GM06990 (cell line): ENCODE results near the gene PKHD1.

ENCODE experiments used
- DNase-seq: peaks from one replicate; pipeline ENCODE4 v3.0.0-alpha.2; 2011; ENCODE audit not compliant: insufficient read length; ENCODE audit errors: extremely low read depth
- H3K27me3 ChIP-seq: replicated peaks from 2 replicates; pipeline ENCODE4 v1.6.0; 2011; ENCODE audit warnings: low read length; ENCODE audit not compliant: control insufficient read depth, insufficient read depth
- H3K36me3 ChIP-seq: 2 replicates; pipeline ENCODE4 v1.5.1; 2011; ENCODE audit warnings: low read length; ENCODE audit not compliant: control insufficient read depth, insufficient read depth
- H3K4me3 ChIP-seq: replicated peaks from 2 replicates; pipeline ENCODE4 v1.5.1; 2011; ENCODE audit warnings: low read depth, mild to moderate bottlenecking, control low read depth, low read length
- TF ChIP-seq, protein P1 (sequence below): IDR thresholded peaks from 2 replicates; pipeline ENCODE4 v1.5.1; 2011; ENCODE audit warnings: low read length, control low read depth, mild to moderate bottlenecking, inconsistent platforms; ENCODE audit not compliant: insufficient read depth, poor library complexity, severe bottlenecking

The PKHD1 gene, protein sequence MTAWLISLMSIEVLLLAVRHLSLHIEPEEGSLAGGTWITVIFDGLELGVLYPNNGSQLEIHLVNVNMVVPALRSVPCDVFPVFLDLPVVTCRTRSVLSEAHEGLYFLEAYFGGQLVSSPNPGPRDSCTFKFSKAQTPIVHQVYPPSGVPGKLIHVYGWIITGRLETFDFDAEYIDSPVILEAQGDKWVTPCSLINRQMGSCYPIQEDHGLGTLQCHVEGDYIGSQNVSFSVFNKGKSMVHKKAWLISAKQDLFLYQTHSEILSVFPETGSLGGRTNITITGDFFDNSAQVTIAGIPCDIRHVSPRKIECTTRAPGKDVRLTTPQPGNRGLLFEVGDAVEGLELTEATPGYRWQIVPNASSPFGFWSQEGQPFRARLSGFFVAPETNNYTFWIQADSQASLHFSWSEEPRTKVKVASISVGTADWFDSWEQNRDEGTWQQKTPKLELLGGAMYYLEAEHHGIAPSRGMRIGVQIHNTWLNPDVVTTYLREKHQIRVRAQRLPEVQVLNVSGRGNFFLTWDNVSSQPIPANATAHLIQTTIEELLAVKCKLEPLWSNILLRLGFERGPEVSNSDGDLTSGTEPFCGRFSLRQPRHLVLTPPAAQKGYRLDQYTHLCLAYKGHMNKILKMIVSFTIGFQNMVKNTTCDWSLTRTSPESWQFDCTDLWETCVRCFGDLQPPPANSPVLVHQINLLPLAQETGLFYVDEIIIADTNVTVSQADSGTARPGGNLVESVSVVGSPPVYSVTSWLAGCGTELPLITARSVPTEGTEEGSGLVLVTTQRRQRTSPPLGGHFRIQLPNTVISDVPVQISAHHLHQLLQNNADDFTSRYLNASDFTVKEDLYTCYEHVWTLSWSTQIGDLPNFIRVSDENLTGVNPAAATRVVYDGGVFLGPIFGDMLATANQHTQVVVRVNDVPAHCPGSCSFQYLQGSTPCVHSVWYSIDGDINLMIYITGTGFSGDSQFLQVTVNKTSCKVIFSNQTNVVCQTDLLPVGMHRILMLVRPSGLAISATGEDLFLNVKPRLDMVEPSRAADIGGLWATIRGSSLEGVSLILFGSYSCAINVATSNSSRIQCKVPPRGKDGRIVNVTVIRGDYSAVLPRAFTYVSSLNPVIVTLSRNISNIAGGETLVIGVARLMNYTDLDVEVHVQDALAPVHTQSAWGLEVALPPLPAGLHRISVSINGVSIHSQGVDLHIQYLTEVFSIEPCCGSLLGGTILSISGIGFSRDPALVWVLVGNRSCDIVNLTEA (N-terminal part only)

DNA sequence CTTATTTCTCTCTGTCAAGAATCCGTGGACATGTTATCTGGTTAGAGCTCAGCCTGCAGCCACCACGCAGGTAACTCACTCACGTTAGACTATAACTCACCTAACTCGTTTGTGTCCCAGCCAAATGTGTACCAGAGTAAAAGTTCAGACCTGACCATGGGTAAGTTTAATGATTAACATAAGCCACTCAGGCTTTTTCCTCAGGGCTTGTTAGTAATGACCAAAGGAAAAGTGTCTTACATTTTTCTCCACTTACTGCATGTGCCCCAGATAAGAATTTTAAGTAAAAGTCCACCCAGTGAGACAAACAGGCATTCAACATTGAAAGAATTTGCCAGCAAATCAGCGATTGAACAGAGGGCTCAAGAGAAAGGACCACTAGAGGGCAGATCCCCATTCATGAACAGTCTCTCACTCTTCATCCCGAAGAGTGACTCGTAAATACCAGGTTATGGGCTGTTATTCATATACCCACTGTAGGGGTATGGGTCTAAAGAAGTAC, at the start of gene PKHD1:
PKHD1 (minus strand) TSS at position 116 of the 502 bp plus-strand sequence. CDS start 2,680 bp downstream, outside the sequence.
- Histone ChIP-seq H3K36me3 (no peaks in the 10 kb centered on the region), H3K27me3 (no peaks in the 10 kb centered on the region; the same call in 1 of the 2 replicates), H3K4me3 (no peak within 1 kb of the TSS)
- DNase-seq = no peak
- TF ChIP-seq, protein P1, sequence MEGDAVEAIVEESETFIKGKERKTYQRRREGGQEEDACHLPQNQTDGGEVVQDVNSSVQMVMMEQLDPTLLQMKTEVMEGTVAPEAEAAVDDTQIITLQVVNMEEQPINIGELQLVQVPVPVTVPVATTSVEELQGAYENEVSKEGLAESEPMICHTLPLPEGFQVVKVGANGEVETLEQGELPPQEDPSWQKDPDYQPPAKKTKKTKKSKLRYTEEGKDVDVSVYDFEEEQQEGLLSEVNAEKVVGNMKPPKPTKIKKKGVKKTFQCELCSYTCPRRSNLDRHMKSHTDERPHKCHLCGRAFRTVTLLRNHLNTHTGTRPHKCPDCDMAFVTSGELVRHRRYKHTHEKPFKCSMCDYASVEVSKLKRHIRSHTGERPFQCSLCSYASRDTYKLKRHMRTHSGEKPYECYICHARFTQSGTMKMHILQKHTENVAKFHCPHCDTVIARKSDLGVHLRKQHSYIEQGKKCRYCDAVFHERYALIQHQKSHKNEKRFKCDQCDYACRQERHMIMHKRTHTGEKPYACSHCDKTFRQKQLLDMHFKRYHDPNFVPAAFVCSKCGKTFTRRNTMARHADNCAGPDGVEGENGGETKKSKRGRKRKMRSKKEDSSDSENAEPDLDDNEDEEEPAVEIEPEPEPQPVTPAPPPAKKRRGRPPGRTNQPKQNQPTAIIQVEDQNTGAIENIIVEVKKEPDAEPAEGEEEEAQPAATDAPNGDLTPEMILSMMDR = peak; percentile 66

DNA sequence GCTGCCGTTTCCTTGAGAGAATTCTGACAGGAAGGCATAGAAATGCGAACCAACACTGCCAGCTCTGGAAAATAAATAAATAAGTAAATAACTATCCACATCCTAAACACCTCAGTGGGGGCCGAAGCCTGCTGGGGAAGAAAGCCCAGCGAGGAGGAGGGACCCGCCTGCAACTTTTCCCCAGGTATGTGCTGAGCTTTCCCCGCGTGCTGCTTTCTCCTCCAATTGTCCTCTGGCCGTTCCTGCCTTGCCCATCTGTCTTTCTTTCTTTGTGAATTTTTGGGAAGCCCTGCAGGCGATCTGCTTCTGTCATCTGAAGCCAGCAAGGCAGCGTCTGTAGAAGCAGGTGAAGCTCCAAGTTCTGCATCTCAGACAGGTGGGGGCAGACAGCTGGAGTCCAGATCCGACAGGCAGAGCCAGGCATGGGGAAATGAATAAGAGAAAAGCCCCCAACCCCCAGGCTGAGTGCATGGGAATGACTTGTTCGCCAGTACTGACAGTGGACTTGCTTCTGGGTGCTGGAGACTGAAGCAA, 49.6 kb upstream of the PKHD1 start:
- no peak for DNase-seq
- Histone ChIP-seq H3K36me3 (no peaks in the 10 kb centered on the region), H3K27me3 (no peaks in the 10 kb centered on the region; the same call in 1 of the 2 replicates), H3K4me3 (no peak overlapping the region)
- TF ChIP-seq, protein P1 = no peak

DNA sequence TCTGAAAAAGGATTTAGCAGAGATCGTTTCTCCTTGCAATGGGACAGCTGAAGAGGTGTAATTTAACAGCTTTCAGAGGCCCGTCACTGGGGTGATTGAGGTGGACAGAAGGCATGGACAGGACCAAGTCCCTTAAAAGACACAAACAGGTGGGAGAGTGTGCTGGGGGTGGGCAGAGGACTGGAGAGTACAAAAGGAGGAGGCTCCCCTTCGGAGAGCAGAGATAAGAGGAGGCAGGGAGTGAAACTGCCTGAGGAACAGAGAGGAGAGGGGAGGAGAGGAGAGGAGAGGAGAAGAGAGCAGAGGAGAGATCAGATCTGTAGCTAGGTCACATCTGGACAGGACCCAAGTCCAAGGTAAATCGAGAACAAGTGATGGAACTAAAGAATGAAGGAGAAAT, 48.6 kb upstream of the PKHD1 start:
- Histone ChIP-seq H3K36me3 (no peaks in the 10 kb centered on the region), H3K27me3 (no peaks in the 10 kb centered on the region; the same call in 1 of the 2 replicates), H3K4me3 (no peak overlapping the region)
- TF ChIP-seq, protein P1 = no peak
- no peak for DNase-seq

DNA sequence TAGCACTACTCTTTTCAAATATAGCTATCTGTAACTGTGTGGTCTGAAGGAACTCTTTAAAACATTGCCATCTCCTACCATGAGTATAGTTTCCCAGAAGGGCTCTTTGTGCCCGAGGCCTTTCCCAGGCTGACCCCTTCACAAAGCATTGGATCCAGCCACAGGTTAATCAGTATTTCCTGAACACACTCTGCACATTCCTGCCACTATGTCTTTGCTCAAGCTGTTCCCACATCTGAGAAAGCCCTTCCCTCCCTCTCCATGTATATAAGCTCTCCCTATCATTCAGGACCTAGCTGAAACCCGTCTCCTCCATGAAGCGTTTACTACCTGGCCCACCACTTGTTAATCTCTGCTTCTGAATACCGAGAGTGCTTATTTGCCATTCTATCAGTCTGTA, 47.8 kb upstream of the PKHD1 start:
- Histone ChIP-seq H3K36me3 (no peaks in the 10 kb centered on the region), H3K4me3 (no peak overlapping the region), H3K27me3 (no peaks in the 10 kb centered on the region; the same call in 1 of the 2 replicates)
- DNase-seq = no peak
- TF ChIP-seq, protein P1 = no peak

DNA sequence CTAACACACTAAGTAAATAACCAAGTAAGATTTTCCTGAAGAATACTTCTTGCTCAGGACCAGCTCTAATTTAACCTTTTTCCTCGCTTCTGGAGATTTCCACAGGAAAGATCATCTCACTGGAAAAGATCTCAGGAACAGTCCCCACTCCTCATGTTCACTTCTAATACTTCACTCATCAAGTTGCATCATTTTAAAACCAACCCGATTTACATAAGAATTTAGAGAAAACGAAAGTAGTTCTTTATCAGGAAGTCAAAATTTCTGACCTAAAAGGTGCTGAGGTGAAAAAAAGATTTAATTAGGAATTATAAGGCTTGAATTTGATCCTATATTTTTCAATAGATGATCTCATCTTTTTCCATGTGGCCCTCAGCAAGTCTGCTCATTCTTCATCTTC, 46.6 kb upstream of the PKHD1 start:
- no peaks in the 10 kb centered on the region; the same call in 1 of the 2 replicates for H3K27me3 ChIP-seq
- no peak for DNase-seq
- no peaks in the 10 kb centered on the region for H3K36me3 ChIP-seq
- TF ChIP-seq, protein P1 = no peak
- no peak overlapping the region for H3K4me3 ChIP-seq
